LNCAP (cell line): ENCODE results near the gene BCL2L2.

Experiments used
- CTCF ChIP-seq: fragments of 450-650 bp; IDR thresholded peaks from 2 replicates; pipeline ENCODE4 v1.5.1; 2017; ENCODE audit warnings: mild to moderate bottlenecking

Gene BCL2L2

DNA sequence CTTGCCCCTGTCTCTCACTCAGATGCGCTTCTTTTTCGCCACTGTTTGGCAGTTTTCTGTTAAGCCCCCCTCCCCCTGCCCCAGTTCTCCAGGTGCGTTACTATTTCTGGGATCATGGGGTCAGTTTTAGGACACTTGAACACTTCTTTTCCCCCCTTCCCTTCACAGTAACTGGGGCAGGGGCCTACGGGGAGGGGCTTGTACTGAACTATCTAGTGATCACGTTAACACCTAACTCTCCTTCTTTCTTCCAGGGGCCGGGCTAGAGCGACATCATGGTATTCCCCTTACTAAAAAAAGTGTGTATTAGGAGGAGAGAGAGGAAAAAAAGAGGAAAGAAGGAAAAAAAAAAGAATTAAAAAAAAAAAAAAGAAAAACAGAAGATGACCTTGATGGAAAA is 18.4 kb downstream of the BCL2L2 start:
- no peak for TF ChIP-seq CTCF

- TF ChIP-seq CTCF, result no peak
Measured at GRCh38 chr14:23326491-23327332, 20.1 kb downstream of the BCL2L2 start.

DNA sequence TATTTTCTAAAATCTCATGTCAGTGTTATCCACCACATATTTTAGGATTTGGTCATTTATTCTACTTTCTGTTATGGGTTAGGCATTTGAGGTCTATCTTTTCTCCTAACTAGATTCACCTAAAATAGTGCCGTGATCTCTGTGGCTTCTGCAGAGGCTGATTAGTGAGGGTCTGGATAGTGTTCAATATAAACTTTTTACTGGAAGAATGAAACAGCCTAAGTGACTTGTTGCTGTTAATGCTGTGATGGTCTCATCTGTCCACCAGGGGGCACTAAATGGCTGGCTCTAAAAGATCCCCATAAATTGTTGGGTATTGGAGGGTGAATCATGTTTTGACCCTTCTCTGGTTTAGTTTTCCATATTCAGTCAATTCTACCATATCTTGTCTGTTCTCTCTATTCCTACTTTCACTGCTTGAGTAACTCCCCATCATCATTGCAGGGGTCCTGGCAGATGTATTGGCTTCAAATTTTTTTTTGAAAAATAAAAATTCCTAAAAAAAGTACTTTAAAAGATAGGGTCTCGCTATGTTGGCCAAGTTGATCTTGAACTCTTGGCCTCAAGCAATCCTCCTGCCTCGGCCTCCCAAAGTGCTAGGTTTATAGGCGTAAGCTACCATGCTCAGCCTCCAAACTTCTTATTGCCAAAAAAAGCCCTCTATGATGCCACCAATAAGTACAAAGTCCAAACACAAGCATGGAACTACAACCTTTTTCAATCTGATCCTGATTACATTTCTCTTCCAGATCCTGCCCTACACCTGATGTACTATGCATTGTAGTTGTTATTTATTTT is 21.5 kb downstream of the BCL2L2 start:
- TF ChIP-seq CTCF, result peak; percentile 89

DNA sequence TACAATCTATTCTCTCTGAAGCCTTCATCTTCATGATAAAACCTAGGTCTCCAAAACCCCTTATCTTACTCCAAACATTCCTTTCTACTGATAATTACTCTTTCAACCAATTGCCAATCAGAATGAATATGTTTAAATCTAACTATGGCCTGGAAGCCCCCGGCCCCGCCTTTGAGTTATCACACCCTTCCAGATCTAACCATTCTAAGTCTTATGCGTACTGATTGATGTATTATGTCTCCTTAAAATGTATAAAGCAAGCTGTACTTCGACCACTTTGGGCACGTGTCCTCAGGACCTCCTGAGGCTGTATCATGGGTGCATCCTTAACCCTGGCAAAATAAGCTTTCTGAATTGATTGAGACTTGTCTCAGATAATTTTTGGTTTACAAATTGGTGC is 29.0 kb downstream of the BCL2L2 start:
- no peak for TF ChIP-seq CTCF

- no peak for TF ChIP-seq CTCF
Measured at GRCh38 chr14:23339506-23340268, 33.1 kb downstream of the BCL2L2 start.

- no peak for TF ChIP-seq CTCF
Measured at GRCh38 chr14:23344481-23344880, 37.8 kb downstream of the BCL2L2 start.

DNA sequence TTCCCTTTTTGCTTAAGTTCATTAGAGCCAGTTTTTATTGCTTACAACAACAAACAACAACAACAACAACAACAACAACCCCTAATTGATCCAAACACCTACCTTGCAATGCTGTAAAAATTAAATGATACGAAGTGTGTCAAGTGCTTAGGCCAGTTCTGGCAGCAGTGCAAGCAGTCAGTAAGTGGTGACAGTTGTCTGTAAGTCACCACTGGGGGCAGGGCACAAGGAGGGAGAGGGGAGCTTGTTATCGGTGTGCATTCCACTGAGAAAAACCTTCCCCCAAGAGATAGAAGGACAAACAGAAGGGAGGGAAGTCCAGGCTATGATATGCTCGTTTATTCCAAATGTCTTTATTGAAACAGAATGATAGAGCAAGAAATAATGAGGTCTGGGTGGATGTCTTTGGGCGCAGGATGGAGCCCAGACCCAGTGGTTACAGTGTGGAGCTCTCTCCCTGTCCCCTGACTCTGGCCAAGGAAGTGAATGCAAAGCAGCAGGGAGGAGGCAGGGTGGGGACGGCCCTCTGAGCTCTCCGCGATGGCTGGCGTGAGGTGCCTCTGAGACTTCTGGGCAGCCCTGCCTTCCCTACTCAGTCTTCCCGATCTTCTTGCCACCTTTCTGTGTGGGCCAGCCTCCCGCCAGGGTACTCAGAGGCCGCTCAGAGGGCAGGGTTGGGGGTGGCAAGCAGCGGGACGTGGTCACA is 39.5 kb downstream of the BCL2L2 start:
- TF ChIP-seq CTCF, result no peak
